PC-9 (cell line): ENCODE data around the gene CACNA1H. TPM values are rescaled to one million over a fixed set of nuclear protein-coding genes. Genes with fewer than 3 reads are reported as not detected.

Experiments
- BruUV-seq: library from RNA; stranded (reverse); fragments of 400-500 nt; replicated peaks from 2 replicates; lab custom pipeline; 2021; lab: Mats Ljungman, UMichigan
- CTCF ChIA-PET: fragments of 300-600 bp; sonication (Branson Sonifier 250); formaldehyde crosslinking; loops from one replicate; lab custom pipeline; 2022; ENCODE audit warnings: antibody characterized with exemption; lab: Charles Lee
- POLR2A ChIA-PET: fragments of 300-600 bp; sonication (Branson Sonifier 250); formaldehyde crosslinking; loops from one replicate; lab custom pipeline; 2022; ENCODE audit warnings: antibody characterized with exemption; ENCODE audit not compliant: unreplicated experiment; lab: Charles Lee
- DNase-seq, 2 experiments: peaks; one replicate each; pipeline versions ENCODE4 v3.0.0 to v3.0.0-alpha.2; 2015 to 2022; ENCODE audit warnings: mixed read lengths in 1 of 2
- H2AFZ ChIP-seq: fragments of 200-600 bp; sonication (generic); 2 replicates; pipeline ENCODE4 v1.8.1; 2017; ENCODE audit warnings: antibody characterized with exemption
- H3F3A ChIP-seq: fragments of 200-600 bp; sonication (generic); 2 replicates; pipeline ENCODE4 v1.8.1; 2017; ENCODE audit warnings: antibody characterized with exemption, mild to moderate bottlenecking, low read depth; ENCODE audit not compliant: insufficient read depth
- H3K27ac ChIP-seq: fragments of 200-600 bp; sonication (generic); 2 replicates; pipeline ENCODE4 v1.6.1; 2016; ENCODE audit warnings: mixed run types
- H3K27me3 ChIP-seq: fragments of 200-600 bp; sonication (generic); 2 replicates; pipeline ENCODE4 v1.6.1; 2016; ENCODE audit warnings: low read depth, mixed run types; ENCODE audit not compliant: insufficient read depth
- H3K36me3 ChIP-seq: fragments of 200-600 bp; sonication (generic); 2 replicates; pipeline ENCODE4 v1.6.1; 2016; ENCODE audit warnings: low read depth, mixed run types
- H3K4me1 ChIP-seq: fragments of 200-600 bp; sonication (generic); replicated peaks from 2 replicates; pipeline ENCODE4 v1.6.1; 2016; ENCODE audit warnings: mixed run types; ENCODE audit not compliant: insufficient read depth
- H3K4me2 ChIP-seq: fragments of 200-600 bp; sonication (generic); 2 replicates; pipeline ENCODE4 v1.6.1; 2017; ENCODE audit warnings: mixed run types
- H3K4me3 ChIP-seq: fragments of 200-600 bp; sonication (generic); 2 replicates; pipeline ENCODE4 v1.6.1; 2016; ENCODE audit warnings: mixed run types
- H3K79me2 ChIP-seq: fragments of 200-600 bp; sonication (generic); 2 replicates; pipeline ENCODE4 v1.6.1; 2017; ENCODE audit warnings: low read depth, mixed run types
- H3K9me2 ChIP-seq: fragments of 200-600 bp; sonication (generic); 2 replicates; pipeline ENCODE4 v1.8.1; 2017; ENCODE audit warnings: mild to moderate bottlenecking; ENCODE audit not compliant: insufficient read depth
- H3K9me3 ChIP-seq: fragments of 200-600 bp; sonication (generic); 2 replicates; pipeline ENCODE4 v1.8.1; 2016; ENCODE audit warnings: low read depth; ENCODE audit not compliant: insufficient read depth
- H4K20me1 ChIP-seq: fragments of 200-600 bp; sonication (generic); 2 replicates; pipeline ENCODE4 v1.8.1; 2017; ENCODE audit not compliant: insufficient read depth
- EZH2 ChIP-seq: fragments of 200-600 bp; sonication (generic); IDR thresholded peaks from 2 replicates; pipeline ENCODE4 v1.8.0; 2017; ENCODE audit warnings: antibody characterized with exemption, low read depth
- intact Hi-C: fragments of 100-400 bp; cut with micrococcal nuclease; formaldehyde crosslinking; loops from one replicate; pipeline ENCODE4 v1.10.0; 2022; ENCODE audit not compliant: unreplicated experiment
- total RNA-seq: library from RNA; stranded (reverse); gene quantifications from 2 replicates; pipeline ENCODE4 v1.2.3, GENCODE V29; 2021
- TF ChIP-seq, protein P1 (sequence below): fragments of 200-600 bp; sonication (generic); conservative IDR thresholded peaks from 2 replicates; pipeline ENCODE4 v1.6.1; 2017; ENCODE audit warnings: mixed run types, antibody characterized with exemption, mild to moderate bottlenecking, moderate library complexity

CACNA1H gene
- total RNA-seq, 1 experiment from 2014 or later, result not detected

DNA sequence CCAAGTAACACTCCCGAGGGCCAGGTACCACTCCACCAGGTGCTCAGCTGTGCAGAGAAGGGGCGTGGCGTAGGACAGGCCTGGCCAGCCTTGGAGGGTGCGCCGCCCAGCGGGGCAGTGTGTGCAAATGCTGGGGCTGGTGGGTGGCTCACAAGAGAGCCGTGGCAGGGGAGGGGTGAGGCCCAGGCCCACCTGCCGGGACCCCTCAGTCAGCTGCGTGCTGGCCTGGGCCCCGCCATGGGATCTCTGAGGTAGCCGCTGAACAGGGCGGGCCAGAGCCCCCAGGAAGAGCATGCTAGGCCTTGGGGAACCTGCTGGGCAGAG is 63.4 kb downstream of the CACNA1H start:
- Histone ChIP-seq H4K20me1 (no peaks in the 10 kb centered on the region), H3K79me2 (no peaks in the 10 kb centered on the region), H3K36me3 (no peaks in the 10 kb centered on the region), H3K4me3 (no peak overlapping the region), H3K4me2 (no peak overlapping the region), H2AFZ (no peak overlapping the region), H3F3A (no peaks in the 10 kb centered on the region), H3K9me2 (no peaks in the 10 kb centered on the region), H3K9me3 (no peaks in the 10 kb centered on the region), H3K4me1 (no peaks in the 10 kb centered on the region), H3K27ac (no peak overlapping the region), H3K27me3 (peaks cover 98% of the 10 kb centered on the region)
- no peak for TF ChIP-seq EZH2
- TF ChIP-seq, protein P1, sequence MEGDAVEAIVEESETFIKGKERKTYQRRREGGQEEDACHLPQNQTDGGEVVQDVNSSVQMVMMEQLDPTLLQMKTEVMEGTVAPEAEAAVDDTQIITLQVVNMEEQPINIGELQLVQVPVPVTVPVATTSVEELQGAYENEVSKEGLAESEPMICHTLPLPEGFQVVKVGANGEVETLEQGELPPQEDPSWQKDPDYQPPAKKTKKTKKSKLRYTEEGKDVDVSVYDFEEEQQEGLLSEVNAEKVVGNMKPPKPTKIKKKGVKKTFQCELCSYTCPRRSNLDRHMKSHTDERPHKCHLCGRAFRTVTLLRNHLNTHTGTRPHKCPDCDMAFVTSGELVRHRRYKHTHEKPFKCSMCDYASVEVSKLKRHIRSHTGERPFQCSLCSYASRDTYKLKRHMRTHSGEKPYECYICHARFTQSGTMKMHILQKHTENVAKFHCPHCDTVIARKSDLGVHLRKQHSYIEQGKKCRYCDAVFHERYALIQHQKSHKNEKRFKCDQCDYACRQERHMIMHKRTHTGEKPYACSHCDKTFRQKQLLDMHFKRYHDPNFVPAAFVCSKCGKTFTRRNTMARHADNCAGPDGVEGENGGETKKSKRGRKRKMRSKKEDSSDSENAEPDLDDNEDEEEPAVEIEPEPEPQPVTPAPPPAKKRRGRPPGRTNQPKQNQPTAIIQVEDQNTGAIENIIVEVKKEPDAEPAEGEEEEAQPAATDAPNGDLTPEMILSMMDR, result no peak; the same call in 1 of the 2 replicates
- intact Hi-C loops, result no loop called here
- ChIA-PET POLR2A (no interaction called here), CTCF (no interaction called here)
- no peak for DNase-seq
- BruUV-seq, result no TSS peak

DNA sequence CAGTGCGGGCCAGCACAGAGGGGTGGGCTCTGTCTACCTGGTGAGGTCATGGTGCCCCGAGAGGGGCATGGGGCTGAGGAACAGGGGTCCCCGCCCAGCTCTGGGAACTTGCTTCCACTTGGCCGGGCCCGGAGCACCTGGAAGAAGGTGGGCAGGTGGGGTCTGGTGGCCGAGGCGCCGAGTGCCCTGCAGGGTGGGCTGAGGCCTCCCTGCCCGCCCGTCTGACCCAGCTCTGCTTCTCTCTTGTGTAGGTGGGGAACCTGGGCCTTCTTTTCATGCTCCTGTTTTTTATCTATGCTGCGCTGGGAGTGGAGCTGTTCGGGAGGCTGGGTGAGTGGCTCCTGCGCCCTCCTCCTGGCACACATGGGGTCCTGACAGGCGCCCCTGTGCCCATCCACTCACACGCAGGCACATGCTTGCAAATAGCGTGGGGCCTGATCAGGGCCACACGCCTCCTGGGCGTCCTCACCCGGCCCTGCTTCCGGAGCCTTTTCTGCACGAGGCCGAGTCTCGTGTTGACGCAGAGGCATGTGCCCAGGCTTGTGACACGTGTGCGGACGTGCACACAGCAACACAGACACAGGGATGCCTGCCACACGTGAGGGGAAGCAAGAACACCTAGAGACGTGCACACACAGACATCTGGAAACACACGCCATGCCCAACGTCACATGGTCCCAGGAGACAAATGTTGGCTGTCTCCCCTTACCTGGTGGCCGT is 63.9 kb downstream of the CACNA1H start:
- Histone ChIP-seq H3K27me3 (peaks cover 98% of the 10 kb centered on the region), H3K9me3 (no peaks in the 10 kb centered on the region), H3K4me3 (no peak overlapping the region), H3K4me2 (no peak overlapping the region), H2AFZ (no peak overlapping the region), H3F3A (no peaks in the 10 kb centered on the region), H3K9me2 (no peaks in the 10 kb centered on the region), H3K79me2 (no peaks in the 10 kb centered on the region), H3K27ac (no peak overlapping the region), H3K36me3 (no peaks in the 10 kb centered on the region), H3K4me1 (no peaks in the 10 kb centered on the region), H4K20me1 (no peaks in the 10 kb centered on the region)
- no peak for DNase-seq
- no TSS peak for BruUV-seq
- POLR2A ChIA-PET, result no interaction called here
- CTCF ChIA-PET, result no interaction called here
- intact Hi-C loops, result no loop called here
- TF ChIP-seq, protein P1, result no peak
- TF ChIP-seq EZH2, result no peak

DNA sequence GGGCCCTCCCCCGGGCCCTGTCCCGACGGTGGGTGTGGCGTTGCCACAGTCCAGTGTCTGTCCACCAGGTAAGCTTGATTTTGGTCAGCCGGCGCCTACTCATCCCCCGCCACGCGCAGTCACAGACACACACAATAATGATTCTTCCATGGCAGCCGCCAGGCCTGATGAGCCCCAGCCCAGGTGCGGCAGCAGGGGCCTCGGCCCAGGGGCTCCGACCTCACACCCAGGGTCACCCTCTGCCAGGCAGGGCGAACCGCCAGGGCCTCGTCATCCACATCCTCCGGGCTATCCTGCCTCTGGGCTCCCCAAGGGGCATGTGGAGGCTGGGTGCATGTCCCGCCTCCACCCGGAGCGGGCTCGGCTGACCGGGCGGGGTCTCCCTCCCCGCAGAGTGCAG is 64.6 kb downstream of the CACNA1H start:
- no peaks in the 10 kb centered on the region for H3K9me3 ChIP-seq
- TF ChIP-seq EZH2, result no peak
- TF ChIP-seq, protein P1, result no peak

More for the DNA sequence above, 64.6 kb downstream of the CACNA1H start:
- Histone ChIP-seq H3K9me2 (no peaks in the 10 kb centered on the region), H3K4me1 (no peaks in the 10 kb centered on the region), H2AFZ (no peak overlapping the region), H3K79me2 (no peaks in the 10 kb centered on the region), H3K4me2 (no peak overlapping the region), H4K20me1 (no peaks in the 10 kb centered on the region), H3K27ac (no peak overlapping the region), H3K4me3 (no peak overlapping the region), H3F3A (no peaks in the 10 kb centered on the region), H3K27me3 (peaks cover 98% of the 10 kb centered on the region), H3K36me3 (no peaks in the 10 kb centered on the region)
- no TSS peak for BruUV-seq
- ChIA-PET POLR2A (no interaction called here), CTCF (no interaction called here)
- DNase-seq, result peak in 1 of 2 experiments; percentile 8
- intact Hi-C loops, result no loop called here
